Uterus (tissue), 2 donors: Measurements from ENCODE around the gene ATP10A.

Experiments
- POLR2A ChIP-seq, 2 donors: fragments of 450-650 bp; IDR thresholded peaks; one replicate each; pipeline ENCODE4 v1.6.1; 2016; ENCODE audit warnings: antibody characterized with exemption in 2 of 2, mild to moderate bottlenecking in 1 of 2, moderate library complexity in 1 of 2
- TF ChIP-seq, protein P1 (sequence below), 4 experiments: fragments of 200-600 bp in 2 of 4; fragments of 450-650 bp in 2 of 4; sonication (generic) in 2 of 4; IDR thresholded peaks; one replicate each; pipeline ENCODE4 v1.5.1; 2016 to 2019; ENCODE audit warnings: antibody characterized with exemption in 4 of 4, mild to moderate bottlenecking in 2 of 4, moderate library complexity in 1 of 4

GRCh38 chr15:25708391-25708790 lies 154.7 kb downstream of the ATP10A start:
- TF ChIP-seq, protein P1, sequence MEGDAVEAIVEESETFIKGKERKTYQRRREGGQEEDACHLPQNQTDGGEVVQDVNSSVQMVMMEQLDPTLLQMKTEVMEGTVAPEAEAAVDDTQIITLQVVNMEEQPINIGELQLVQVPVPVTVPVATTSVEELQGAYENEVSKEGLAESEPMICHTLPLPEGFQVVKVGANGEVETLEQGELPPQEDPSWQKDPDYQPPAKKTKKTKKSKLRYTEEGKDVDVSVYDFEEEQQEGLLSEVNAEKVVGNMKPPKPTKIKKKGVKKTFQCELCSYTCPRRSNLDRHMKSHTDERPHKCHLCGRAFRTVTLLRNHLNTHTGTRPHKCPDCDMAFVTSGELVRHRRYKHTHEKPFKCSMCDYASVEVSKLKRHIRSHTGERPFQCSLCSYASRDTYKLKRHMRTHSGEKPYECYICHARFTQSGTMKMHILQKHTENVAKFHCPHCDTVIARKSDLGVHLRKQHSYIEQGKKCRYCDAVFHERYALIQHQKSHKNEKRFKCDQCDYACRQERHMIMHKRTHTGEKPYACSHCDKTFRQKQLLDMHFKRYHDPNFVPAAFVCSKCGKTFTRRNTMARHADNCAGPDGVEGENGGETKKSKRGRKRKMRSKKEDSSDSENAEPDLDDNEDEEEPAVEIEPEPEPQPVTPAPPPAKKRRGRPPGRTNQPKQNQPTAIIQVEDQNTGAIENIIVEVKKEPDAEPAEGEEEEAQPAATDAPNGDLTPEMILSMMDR (IDR thresholded peaks at IDR 0.05), result no peak
- no peak for TF ChIP-seq POLR2A (IDR thresholded peaks at IDR 0.05)
